ENCODE measurements around the gene HOXA4.

The HOXA4 gene

GRCh38 chr7:27145165-27145913 is 14.8 kb upstream of the HOXA4 start:
- H3K4me3 Mint-ChIP-seq, result peak overlapping the region; percentile 97
- peaks cover 95% of the 10 kb centered on the region for H3K36me3 Mint-ChIP-seq (ENCODE audit: low read depth)
- H3K9me3 Mint-ChIP-seq, result no peaks in the 10 kb centered on the region
- DNase-seq, result peak; percentile 49
- H3K27me3 Mint-ChIP-seq (ENCODE audit: low read depth, poor library complexity), result peaks cover 17% of the 10 kb centered on the region
- TF ChIP-seq CTCF (IDR thresholded peaks at IDR 0.05), result no peak
- H3K4me1 Mint-ChIP-seq, result peaks cover 51% of the 10 kb centered on the region
- H3K27ac Mint-ChIP-seq, result peak overlapping the region; percentile 99

- Mint-ChIP-seq H3K4me1 (peaks cover 51% of the 10 kb centered on the region), H3K4me3 (peak overlapping the region; percentile 97), H3K27ac (peak overlapping the region; percentile 99)
Measured at GRCh38 chr7:27144781-27145164, 14.2 kb upstream of the HOXA4 start.

GRCh38 chr7:27143950-27144780 is 13.6 kb upstream of the HOXA4 start:
- H3K4me1 Mint-ChIP-seq, result peaks cover 51% of the 10 kb centered on the region
- H3K27me3 Mint-ChIP-seq (ENCODE audit: low read depth, poor library complexity), result peaks cover 17% of the 10 kb centered on the region
- H3K4me3 Mint-ChIP-seq, result peak overlapping the region; percentile 97
- peak overlapping the region; percentile 99 for H3K27ac Mint-ChIP-seq
- peaks cover 92% of the 10 kb centered on the region for H3K36me3 Mint-ChIP-seq (ENCODE audit: low read depth)
- H3K9me3 Mint-ChIP-seq, result no peaks in the 10 kb centered on the region
- TF ChIP-seq CTCF (IDR thresholded peaks at IDR 0.05), result peak; percentile 6
- DNase-seq, result no peak

More at GRCh38 chr7:27144781-27145164, 14.2 kb upstream of the HOXA4 start:
- H3K9me3 Mint-ChIP-seq, result no peaks in the 10 kb centered on the region
- TF ChIP-seq CTCF (IDR thresholded peaks at IDR 0.05), result no peak
- H3K27me3 Mint-ChIP-seq (ENCODE audit: low read depth, poor library complexity), result peaks cover 17% of the 10 kb centered on the region
- H3K36me3 Mint-ChIP-seq (ENCODE audit: low read depth), result peaks cover 95% of the 10 kb centered on the region
- peak; percentile 42 for DNase-seq

- peak; percentile 90 for TF ChIP-seq CTCF (IDR thresholded peaks at IDR 0.05)
- peak; percentile 92 for DNase-seq
- Mint-ChIP-seq H3K9me3 (no peaks in the 10 kb centered on the region), H3K4me3 (peak within 1 kb of the TSS; percentile 97), H3K27ac (peak within 1 kb of the TSS; percentile 100), H3K36me3 (ENCODE audit: low read depth) (peaks cover 91% of the 10 kb centered on the region), H3K27me3 (ENCODE audit: low read depth, poor library complexity) (peaks cover 21% of the 10 kb centered on the region), H3K4me1 (peaks cover 59% of the 10 kb centered on the region)
Measured at GRCh38 chr7:27143023-27143949, 12.7 kb upstream of the HOXA4 start, which contains the start of gene HOXA5. Gene HOXA5, minus strand, starts transcription at chr7:27143681. Its CDS starts 74 bp downstream, at chr7:27143607.

- Mint-ChIP-seq H3K27ac (peak overlapping the region; percentile 100), H3K4me1 (peaks cover 66% of the 10 kb centered on the region), H3K36me3 (ENCODE audit: low read depth) (peaks cover 91% of the 10 kb centered on the region), H3K4me3 (peak overlapping the region; percentile 97), H3K27me3 (ENCODE audit: low read depth, poor library complexity) (peaks cover 21% of the 10 kb centered on the region), H3K9me3 (no peaks in the 10 kb centered on the region)
- no peak for DNase-seq
- TF ChIP-seq CTCF (IDR thresholded peaks at IDR 0.05), result no peak
Measured at GRCh38 chr7:27142580-27143022, 12.0 kb upstream of the HOXA4 start.
